IPS-11a (cell line): ENCODE results near the gene HAPLN1.
"Not testable (repeated sequence)": the region's sequence is repeated elsewhere in the genome, so short reads cannot be mapped to it uniquely, and the experiment has no call there.

Source experiments
- H3K4me3 ChIP-seq: one replicate; pipeline ENCODE4 v1.5.1; 2013; ENCODE audit warnings: low read depth, low read length, control low read depth

HAPLN1 gene

DNA sequence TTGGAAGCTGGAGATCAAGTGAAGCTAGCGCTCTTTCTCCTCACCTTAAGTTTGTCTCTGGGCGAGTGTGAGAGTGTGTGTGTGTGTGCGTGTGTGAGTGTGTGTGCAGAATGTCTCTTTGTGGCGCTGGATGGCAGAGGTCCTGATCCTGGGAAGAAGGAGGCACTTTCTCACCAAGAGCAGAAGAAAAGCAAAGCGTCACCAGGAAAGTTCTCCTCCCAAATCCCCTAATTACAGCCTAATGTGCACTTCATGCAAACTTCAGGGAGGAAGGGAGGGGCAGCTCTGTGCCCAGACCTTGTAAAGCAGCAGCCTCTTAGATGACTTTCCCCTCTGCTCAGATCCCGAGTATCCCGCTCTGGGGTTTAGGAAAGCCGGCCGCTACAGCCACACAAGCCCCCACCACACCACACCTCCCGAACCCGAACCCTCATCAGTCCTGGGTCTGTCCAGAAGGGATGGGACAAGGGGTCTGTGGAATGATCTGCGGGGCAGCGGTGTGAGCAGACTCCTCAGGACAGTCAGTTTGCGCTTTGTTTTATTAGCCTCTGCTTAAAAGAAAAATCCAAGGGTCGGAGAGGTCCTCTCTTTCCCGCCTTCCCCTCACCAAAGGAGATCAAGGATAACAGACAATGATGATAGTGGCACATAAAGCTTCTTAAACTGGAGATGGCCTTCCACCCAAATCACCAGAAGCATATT lies at the start of gene HAPLN1:
HAPLN1 (minus strand) TSS at position 20 of the 702 bp plus-strand sequence. CDS start 47,332 bp downstream, outside the sequence.
- peak within 1 kb of the TSS; percentile 53 for H3K4me3 ChIP-seq

GRCh38 chr5:83767409-83767992 lies 46.8 kb upstream of the HAPLN1 start:
- H3K4me3 ChIP-seq, result no peak overlapping the region

GRCh38 chr5:83764101-83764500 lies 43.4 kb upstream of the HAPLN1 start:
- no peak overlapping the region for H3K4me3 ChIP-seq

- no peak overlapping the region for H3K4me3 ChIP-seq
These were observed 39.9 kb upstream of the HAPLN1 start for GRCh38 chr5:83760579-83760978.

DNA sequence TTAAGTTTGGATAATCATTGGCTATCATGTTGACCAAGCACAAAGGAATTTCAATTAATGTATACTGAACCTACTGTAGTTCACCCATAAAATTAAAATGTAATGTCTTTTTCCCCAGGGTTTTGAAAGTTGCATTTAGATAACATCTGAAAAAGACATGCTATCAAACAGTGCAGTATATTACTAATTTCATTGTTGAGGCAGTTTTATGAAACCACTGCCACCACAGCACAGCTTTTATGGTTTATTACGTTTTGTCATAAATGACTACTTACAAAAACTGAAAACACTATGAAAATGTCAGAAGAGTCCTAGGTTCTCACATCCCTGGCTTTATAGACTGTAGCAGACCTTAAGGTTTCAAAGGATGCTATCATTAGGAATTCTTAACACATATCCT lies 32.0 kb upstream of the HAPLN1 start:
- no peak overlapping the region for H3K4me3 ChIP-seq

GRCh38 chr5:83751201-83751600 lies 30.5 kb upstream of the HAPLN1 start:
- no peak overlapping the region for H3K4me3 ChIP-seq

GRCh38 chr5:83750749-83751148 lies 30.1 kb upstream of the HAPLN1 start:
- H3K4me3 ChIP-seq, result no peak overlapping the region

DNA sequence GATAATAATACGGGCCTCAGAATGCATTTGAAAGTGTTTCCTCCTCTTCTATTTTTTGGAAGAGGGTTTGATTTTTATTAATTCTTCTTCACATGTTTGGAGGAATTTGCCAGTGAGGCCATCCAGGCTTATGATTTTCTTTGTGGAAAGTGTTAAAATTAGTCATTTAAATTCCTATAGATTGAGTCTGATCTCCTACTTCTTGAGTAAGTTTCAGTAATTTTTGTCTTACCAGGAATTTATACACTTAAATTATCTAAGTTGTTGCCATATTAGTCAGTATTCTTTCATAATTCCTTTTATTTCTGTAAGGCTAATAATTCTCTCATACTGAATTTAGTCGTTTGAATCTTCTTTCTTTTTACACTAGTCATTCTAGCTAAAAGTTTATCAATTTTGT lies 25.2 kb upstream of the HAPLN1 start:
- no peak overlapping the region for H3K4me3 ChIP-seq

- no peak overlapping the region for H3K4me3 ChIP-seq
These were observed 24.2 kb upstream of the HAPLN1 start for GRCh38 chr5:83744821-83745220.

DNA sequence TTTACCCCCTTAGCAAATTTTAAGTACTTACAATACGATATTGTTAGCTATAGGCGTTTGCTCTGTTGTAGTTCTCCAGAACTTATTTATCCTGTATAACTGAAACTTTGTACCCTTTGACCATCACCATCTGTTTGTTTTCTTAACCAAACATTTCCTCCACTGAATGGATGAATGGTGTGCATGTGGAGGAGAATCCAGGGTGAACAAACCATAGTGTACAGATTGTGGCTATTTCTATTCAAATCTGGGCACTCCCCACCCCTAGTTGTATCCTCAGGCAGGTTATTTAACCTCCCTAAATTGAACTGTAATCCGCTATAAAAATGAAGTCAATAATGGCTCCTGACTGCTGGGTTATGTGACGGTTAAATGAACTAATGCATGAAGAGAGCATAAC lies 21.4 kb upstream of the HAPLN1 start:
- no peak overlapping the region for H3K4me3 ChIP-seq

GRCh38 chr5:83741571-83741970 lies 20.9 kb upstream of the HAPLN1 start:
- no peak overlapping the region for H3K4me3 ChIP-seq

- no peak overlapping the region for H3K4me3 ChIP-seq
These were observed 20.1 kb upstream of the HAPLN1 start for GRCh38 chr5:83740741-83741140.

DNA sequence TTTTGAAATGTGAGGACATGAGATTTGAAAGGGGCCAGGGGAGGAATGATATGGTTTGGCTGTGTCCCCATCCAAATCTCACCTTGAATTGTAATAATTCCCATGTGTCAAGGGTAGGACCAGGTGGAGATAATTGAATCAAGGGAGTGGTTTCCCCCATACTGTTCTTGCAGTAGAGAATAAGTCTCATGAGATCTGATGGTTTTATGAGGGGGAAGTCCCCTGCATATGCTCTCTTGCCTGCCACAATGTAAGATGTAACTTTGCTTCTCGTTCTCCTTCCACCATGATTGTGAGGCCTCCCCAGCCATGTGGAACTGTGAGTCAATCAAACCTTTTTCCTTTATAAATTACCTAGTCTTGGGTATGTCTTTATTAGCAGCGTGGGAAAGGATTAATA lies 15.5 kb upstream of the HAPLN1 start:
- not testable (repeated sequence) for H3K4me3 ChIP-seq

DNA sequence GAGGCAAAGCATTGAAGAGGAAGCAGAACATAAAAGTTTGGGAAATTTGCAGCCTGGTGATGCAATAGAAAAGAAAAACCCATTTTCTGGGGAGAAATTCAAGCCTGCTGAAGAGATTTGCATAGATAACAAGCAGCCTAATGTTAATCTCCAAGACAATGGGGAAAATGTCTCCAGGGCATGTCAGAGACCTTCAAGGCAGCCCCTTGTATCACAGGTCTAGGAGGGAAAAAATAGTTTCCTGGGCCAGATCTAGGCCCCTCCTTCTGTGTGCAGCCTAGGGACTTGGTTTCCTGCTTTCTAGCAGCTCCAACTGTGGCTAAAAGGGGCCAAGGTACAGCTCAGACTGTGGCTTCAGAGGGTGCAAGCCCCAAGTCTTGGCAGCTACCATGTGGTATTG lies 14.4 kb upstream of the HAPLN1 start:
- not testable (repeated sequence) for H3K4me3 ChIP-seq

DNA sequence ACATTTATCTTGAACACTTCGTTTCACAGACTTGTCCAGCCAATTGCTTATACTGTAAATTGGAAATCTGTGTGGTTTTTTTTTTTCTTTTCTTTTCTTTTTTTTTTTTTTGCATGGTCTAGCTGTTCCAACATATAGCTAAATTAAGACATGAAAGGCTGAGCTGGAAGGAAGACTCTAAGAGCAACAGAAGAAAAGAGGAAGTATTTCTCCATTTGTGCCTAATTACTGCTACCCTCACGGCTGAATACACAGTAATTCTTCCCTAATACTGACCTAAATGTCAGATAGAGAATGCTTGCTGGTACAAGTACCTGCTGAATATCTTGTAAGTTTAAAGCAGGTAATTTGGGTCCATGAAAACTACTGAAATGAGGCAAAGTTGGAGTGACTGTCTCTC lies 11.0 kb upstream of the HAPLN1 start:
- H3K4me3 ChIP-seq, result no peak overlapping the region

DNA sequence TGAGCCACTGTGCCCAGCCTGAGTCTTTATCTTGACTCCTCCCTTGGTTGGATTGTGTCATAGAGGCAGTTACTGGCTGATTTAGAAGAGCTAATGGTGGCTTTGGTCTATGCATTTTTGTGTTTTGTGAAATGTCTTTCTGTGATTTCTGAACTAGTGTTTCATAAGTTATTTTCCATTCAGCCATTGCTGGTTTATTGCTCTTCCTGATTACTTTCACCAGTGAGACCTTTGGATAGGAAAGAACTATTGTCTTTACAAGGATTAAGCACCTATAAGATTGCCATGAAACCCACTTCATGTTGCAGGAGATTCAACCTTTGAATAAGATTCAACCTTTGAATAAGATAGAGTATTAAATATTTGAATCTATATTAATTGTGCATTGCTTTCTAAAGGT lies 8.7 kb upstream of the HAPLN1 start:
- H3K4me3 ChIP-seq, result no peak overlapping the region

DNA sequence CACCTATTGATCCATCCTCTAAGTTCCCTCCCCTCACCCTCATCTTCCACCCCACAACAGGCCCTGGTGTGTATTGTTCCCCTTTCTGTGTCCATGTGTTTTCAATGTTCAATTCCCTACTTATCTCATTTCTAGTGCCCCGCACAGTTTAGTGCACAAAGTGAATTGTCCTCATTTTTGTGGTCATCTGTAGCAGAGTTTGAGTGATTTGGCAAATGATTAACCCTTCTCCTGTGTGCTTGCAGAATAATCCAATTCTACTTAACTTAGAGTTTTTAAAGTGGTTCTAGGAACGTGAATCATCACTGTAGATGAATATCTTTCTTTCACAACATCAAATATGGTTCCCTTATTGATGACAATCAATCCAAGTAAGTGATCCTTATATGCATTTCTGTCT lies 6.3 kb upstream of the HAPLN1 start:
- no peak overlapping the region for H3K4me3 ChIP-seq

DNA sequence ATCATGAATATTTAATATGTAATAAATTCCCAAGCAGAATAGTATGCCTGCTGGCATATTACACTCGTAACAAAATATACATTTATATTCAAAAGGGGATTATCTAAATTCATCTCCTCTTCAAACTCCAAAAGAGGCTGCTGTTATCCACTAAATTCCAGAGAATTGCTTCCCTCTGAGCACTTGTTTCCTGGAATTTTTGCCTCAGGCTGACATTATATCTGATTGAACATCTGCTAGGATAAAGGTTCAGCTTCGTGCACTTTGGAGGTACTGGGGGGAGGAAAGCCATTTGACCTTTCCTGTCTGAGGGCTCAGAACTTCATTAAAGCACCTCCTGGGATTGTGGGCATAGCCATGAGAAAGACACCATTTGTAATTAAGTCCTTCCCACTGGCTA lies 4.3 kb upstream of the HAPLN1 start:
- H3K4me3 ChIP-seq, result no peak overlapping the region

DNA sequence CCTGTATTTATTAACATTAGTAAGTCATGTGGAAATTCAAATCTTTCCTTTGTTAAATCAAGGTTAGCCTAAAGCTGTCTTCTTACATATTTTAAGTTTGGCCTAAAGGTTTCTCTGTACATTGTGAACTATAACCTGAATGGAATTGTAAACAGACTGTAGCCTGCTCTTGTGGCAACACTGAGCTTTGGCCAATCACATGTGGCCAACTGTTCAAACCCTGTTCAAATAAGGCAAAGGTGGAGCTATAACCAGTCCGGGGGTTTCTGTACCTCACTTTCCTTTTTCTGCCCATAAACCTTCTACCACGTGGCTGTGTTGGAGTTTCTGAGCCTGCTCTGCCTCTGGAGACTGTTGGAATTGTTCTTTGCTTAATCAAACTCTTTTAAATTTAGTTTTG lies 3.3 kb upstream of the HAPLN1 start:
- no peak overlapping the region for H3K4me3 ChIP-seq

- H3K4me3 ChIP-seq, result no peak overlapping the region
These were observed 2.4 kb upstream of the HAPLN1 start for GRCh38 chr5:83723031-83723430.

DNA sequence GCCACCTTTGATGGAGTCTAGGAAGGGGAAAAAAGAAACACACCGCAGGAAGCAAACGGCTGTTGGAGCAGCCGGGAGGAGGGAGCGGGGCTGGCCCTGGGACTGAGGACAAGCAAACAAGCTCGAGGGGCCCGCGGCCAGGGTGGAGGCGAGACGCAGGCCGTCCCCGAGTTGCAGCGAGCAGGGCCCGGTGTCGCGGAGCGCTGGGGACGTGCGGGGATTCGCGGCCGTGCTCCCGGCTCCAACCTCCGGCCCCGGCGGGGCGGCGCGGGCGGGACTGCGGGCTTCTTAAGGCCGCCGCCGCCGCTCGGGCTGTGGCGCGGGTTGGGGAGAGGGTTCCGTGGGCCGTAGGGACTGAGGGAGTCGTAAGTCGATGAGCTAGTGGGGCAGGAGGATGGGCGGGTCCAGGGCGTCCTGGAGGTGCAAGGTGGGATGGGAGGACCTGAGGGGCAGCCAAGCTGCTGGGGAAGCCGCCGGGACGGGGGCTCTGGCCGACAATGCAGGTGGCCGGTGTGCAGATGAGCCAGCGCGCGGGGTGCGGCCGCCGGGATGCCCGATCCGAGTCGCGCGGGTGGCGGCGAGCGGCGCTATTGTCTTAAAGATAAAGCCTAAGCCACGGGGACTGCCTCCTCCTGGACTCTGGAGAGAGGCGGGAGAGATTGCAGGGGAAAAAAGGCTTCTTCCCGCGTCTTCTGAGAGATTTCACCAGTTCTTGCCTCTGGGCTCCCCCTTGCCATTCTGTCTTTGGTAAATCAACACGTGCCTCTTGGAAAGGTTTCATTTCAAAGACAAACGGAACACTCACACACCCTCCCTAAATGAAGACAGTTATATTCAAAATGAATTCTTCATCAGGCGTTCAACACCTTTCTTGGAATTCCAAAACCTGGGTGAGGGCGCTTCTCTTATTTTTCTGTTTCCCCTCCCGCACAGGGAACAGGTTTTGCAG lies 1.6 kb upstream of the HAPLN1 start:
- peak overlapping the region; percentile 53 for H3K4me3 ChIP-seq
